B cell (primary cell): Measurements from ENCODE around the gene RBBP8. TPM values are rescaled to one million over a fixed set of nuclear protein-coding genes. Genes with fewer than 3 reads are reported as not detected.
A peak's percentile ranks its signal among the peaks of the same experiment; 100 is the strongest.

Experiments
- ATAC-seq: fragments of 200-7000 bp; cut with Tn5 transposase; one replicate; pipeline ENCODE4 v1.10.0; 2021; ENCODE audit warnings: low read depth, mild to moderate bottlenecking, moderate number of reproducible peaks, moderate library complexity
- CTCF ChIA-PET: fragments of 350-600 bp; sonication (Branson Sonifier 250); formaldehyde crosslinking; loops from one replicate; lab custom pipeline; 2021; ENCODE audit warnings: antibody characterized with exemption, inconsistent platforms; lab: Charles Lee
- POLR2A ChIA-PET: fragments of 350-600 bp; sonication (Branson Sonifier 250); formaldehyde crosslinking; loops from one replicate; lab custom pipeline; 2021; ENCODE audit warnings: antibody characterized with exemption; lab: Charles Lee
- DNase-seq: peaks from one replicate; pipeline ENCODE4 v3.0.0; 2013
- H2AFZ ChIP-seq: 2 replicates; pipeline ENCODE4 v1.6.1; 2012; ENCODE audit warnings: mild to moderate bottlenecking, low read depth, low read length; ENCODE audit not compliant: insufficient read depth, poor library complexity, severe bottlenecking
- H3K27ac ChIP-seq, 2 donors: 1 replicate in 1 of 2; 2 replicates in 1 of 2; pipeline ENCODE4 v1.5.1; 2012 to 2013; ENCODE audit warnings: low read length in 2 of 2, mild to moderate bottlenecking in 2 of 2, moderate library complexity in 1 of 2
- H3K27me3 ChIP-seq, 4 experiments: fragments of 200-600 bp in 1 of 4; sonication (generic) in 1 of 4; replicated peaks in 1 of 4; 1 replicate in 2 of 4; 2 replicates in 2 of 4; pipeline versions ENCODE4 v1.6.1 to v1.7.0; 2013 to 2016; ENCODE audit warnings: low read length in 3 of 4, mild to moderate bottlenecking in 2 of 4, mixed read lengths in 1 of 4, moderate library complexity in 1 of 4; ENCODE audit not compliant: insufficient read depth in 4 of 4, control insufficient read depth in 3 of 4; ENCODE audit errors: control extremely low read depth in 1 of 4
- H3K36me3 ChIP-seq, 2 experiments: replicated peaks in 1 of 2; 1 replicate in 1 of 2; 2 replicates in 1 of 2; pipeline versions ENCODE4 v1.6.1 to v1.7.1; 2013; ENCODE audit warnings: low read length in 1 of 2; ENCODE audit not compliant: insufficient read depth in 2 of 2, control insufficient read depth in 1 of 2; ENCODE audit errors: control extremely low read depth in 1 of 2, extremely low read depth in 1 of 2
- H3K4me1 ChIP-seq, 2 donors: fragments of 200-600 bp in 1 of 2; sonication (generic) in 1 of 2; 1 replicate in 1 of 2; 2 replicates in 1 of 2; pipeline versions ENCODE4 v1.5.1 to v1.6.1; 2013 to 2017; ENCODE audit warnings: low read length in 2 of 2; ENCODE audit not compliant: control insufficient read depth in 2 of 2, insufficient read depth in 2 of 2
- H3K4me2 ChIP-seq: replicated peaks from 2 replicates; pipeline ENCODE3; 2012; ENCODE audit warnings: mild to moderate bottlenecking, low read depth, low read length; ENCODE audit not compliant: poor library complexity, severe bottlenecking
- H3K4me3 ChIP-seq, 5 experiments: fragments of 200-600 bp in 1 of 5; sonication (generic) in 1 of 5; 1 replicate in 3 of 5; 2 replicates in 2 of 5; pipeline versions ENCODE4 v1.5.1 to v1.7.0; 2011 to 2016; ENCODE audit warnings: low read length in 4 of 5, mild to moderate bottlenecking in 4 of 5, low read depth in 2 of 5, control low read depth in 1 of 5, moderate library complexity in 1 of 5; ENCODE audit not compliant: insufficient read depth in 1 of 5; ENCODE audit errors: control extremely low read depth in 1 of 5, extremely low read depth in 1 of 5
- H3K79me2 ChIP-seq: fragments of 200-600 bp; sonication (generic); one replicate; pipeline ENCODE4 v1.6.0; 2016; ENCODE audit warnings: low read length; ENCODE audit not compliant: control insufficient read depth, insufficient read depth
- H3K9ac ChIP-seq: fragments of 200-600 bp; sonication (generic); 2 replicates; pipeline ENCODE4 v1.6.1; 2017; ENCODE audit warnings: mild to moderate bottlenecking, low read length, moderate library complexity
- H3K9me3 ChIP-seq, 3 donors: one replicate each; pipeline versions ENCODE4 v1.6.1 to v1.7.1; 2013; ENCODE audit warnings: low read length in 2 of 3; ENCODE audit not compliant: control insufficient read depth in 2 of 3, insufficient read depth in 1 of 3; ENCODE audit errors: control extremely low read depth in 1 of 3
- H4K20me1 ChIP-seq: 2 replicates; pipeline ENCODE4 v1.6.0; 2012; ENCODE audit warnings: mild to moderate bottlenecking, low read length; ENCODE audit not compliant: insufficient read depth, control insufficient read depth, poor library complexity, severe bottlenecking
- H3K27ac Mint-ChIP-seq: one replicate; pipeline ENCODE4 v1.8.0; 2021; ENCODE audit warnings: mixed read lengths
- H3K27me3 Mint-ChIP-seq: one replicate; pipeline ENCODE4 v1.8.0; 2021; ENCODE audit warnings: mixed read lengths
- H3K4me1 Mint-ChIP-seq: one replicate; pipeline ENCODE4 v1.8.0; 2021; ENCODE audit warnings: mixed read lengths
- H3K4me3 Mint-ChIP-seq: one replicate; pipeline ENCODE4 v1.8.0; 2021; ENCODE audit warnings: mixed read lengths
- H3K9me3 Mint-ChIP-seq: one replicate; pipeline ENCODE4 v1.8.0; 2022; ENCODE audit warnings: mixed read lengths; ENCODE audit not compliant: insufficient read depth
- CTCF ChIP-seq: fragments of 200-600 bp; IDR thresholded peaks from one replicate; pipeline ENCODE4 v1.8.0; 2022; ENCODE audit warnings: antibody characterized with exemption, mild to moderate bottlenecking
- EZH2 ChIP-seq: IDR thresholded peaks from 2 replicates; pipeline ENCODE4 v1.6.1; 2012; ENCODE audit warnings: borderline replicate concordance, low read depth, mild to moderate bottlenecking, moderate library complexity, low read length; ENCODE audit not compliant: insufficient read depth, poor library complexity, severe bottlenecking
- WGBS: methylation state at CpG from one replicate; pipeline ENCODE4 v1.1.5; 2013; ENCODE audit warnings: missing lambda C conversion rate; ENCODE audit not compliant: insufficient coverage; 5-methylcytosine and 5-hydroxymethylcytosine counted together
- intact Hi-C: fragments of 100-400 bp; cut with micrococcal nuclease; formaldehyde crosslinking; loops from one replicate; pipeline ENCODE4 v1.10.0; 2022
- polyA plus RNA-seq: library from polyadenylated mRNA; depleted of rRNA; stranded (reverse); fragments of >200 nt; gene quantifications from 2 replicates; pipeline ENCODE4 v1.2.3, GENCODE V29; 2012
- total RNA-seq, 2 donors: library from RNA; stranded (reverse); fragments of 120-200 nt in 1 of 2; gene quantifications; 1 replicate in 1 of 2; 2 replicates in 1 of 2; pipeline versions ENCODE4 v1.2.3 to v1.2.4, GENCODE V29; 2013 to 2022

Gene RBBP8
- total and polyA plus RNA-seq, 2 donors (not counting 1 experiment from before 2014, with no cell fraction given), result 2.9 to 18.0 TPM

DNA sequence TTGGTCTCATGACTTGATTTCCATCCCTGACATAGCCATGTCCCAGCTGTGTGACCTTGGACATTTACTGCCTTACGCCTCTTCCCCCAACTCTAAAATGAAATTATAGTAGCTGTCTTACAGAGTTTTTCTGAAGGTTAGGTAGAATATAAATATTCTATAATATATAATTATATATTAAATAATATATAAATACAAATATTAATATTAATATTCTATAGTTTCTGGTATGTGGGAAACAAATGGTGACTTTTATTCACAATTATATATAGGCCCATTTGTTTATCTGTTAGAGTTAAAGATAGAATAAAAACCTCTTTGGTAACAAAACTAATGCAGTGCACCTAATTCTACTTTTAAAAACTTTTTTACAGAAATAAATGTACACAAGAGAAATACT lies 1.7 kb downstream of the RBBP8 start:
- no peaks in the 10 kb centered on the region for H3K9me3 Mint-ChIP-seq
- H3K4me1 ChIP-seq, result peaks cover 6 to 11% of the 10 kb centered on the region in 2 donors
- no peak overlapping the region for H3K4me3 ChIP-seq
- H3K79me2 ChIP-seq, result peaks cover 15% of the 10 kb centered on the region
- WGBS, result no CpG with 5 or more reads among the region's 1 CpG
- no peaks in the 10 kb centered on the region for H3K27me3 ChIP-seq
- DNase-seq (no peak), ATAC-seq (no peak)
- H3K4me2 ChIP-seq, result no peak overlapping the region
- peak overlapping the region; percentile 61 for H3K4me3 Mint-ChIP-seq
- peaks cover 0 to 3% of the 10 kb centered on the region in 2 experiments for H3K36me3 ChIP-seq
- ChIA-PET POLR2A (no interaction called here), CTCF (no interaction called here)
- peaks cover 21% of the 10 kb centered on the region for H3K4me1 Mint-ChIP-seq
- H3K9me3 ChIP-seq, result no peaks in the 10 kb centered on the region
- H3K27ac Mint-ChIP-seq, result no peak overlapping the region
- no peak overlapping the region for H2AFZ ChIP-seq
- no peak for TF ChIP-seq CTCF
- TF ChIP-seq EZH2, result no peak
- H3K27me3 Mint-ChIP-seq, result no peaks in the 10 kb centered on the region
- intact Hi-C loops, result loop anchor here (5.0 kb wide), 2 partner anchors 138 to 1822 kb away; partner anchors contain the start of gene ROCK1
- H3K27ac ChIP-seq, result no peak overlapping the region
- no peaks in the 10 kb centered on the region for H4K20me1 ChIP-seq
- H3K9ac ChIP-seq, result no peak overlapping the region

GRCh38 chr18:22935431-22935830 lies 2.3 kb downstream of the RBBP8 start:
- Histone ChIP-seq H3K9me3 (no peaks in the 10 kb centered on the region), H3K79me2 (peaks cover 15% of the 10 kb centered on the region), H3K27me3 (no peaks in the 10 kb centered on the region), H3K36me3 (peaks cover 0 to 3% of the 10 kb centered on the region in 2 experiments), H2AFZ (no peak overlapping the region), H3K27ac (no peak overlapping the region), H3K9ac (no peak overlapping the region), H3K4me2 (no peak overlapping the region), H3K4me3 (no peak overlapping the region), H3K4me1 (peaks cover 6 to 11% of the 10 kb centered on the region in 2 donors), H4K20me1 (no peaks in the 10 kb centered on the region)
- Mint-ChIP-seq H3K9me3 (no peaks in the 10 kb centered on the region), H3K4me1 (peaks cover 23% of the 10 kb centered on the region), H3K27me3 (no peaks in the 10 kb centered on the region), H3K27ac (no peak overlapping the region), H3K4me3 (no peak overlapping the region)
- CTCF ChIA-PET, result interaction anchor here (0.7 kb wide), 1 partner anchor 100 kb away, joined by 3 read pairs; no protein-coding TSS in a partner anchor
- TF ChIP-seq CTCF (no peak), EZH2 (no peak)
- WGBS, result no CpG with 5 or more reads among the region's 1 CpG
- DNase-seq (no peak), ATAC-seq (no peak)
- POLR2A ChIA-PET, result no interaction called here
- intact Hi-C loops, result no loop called here
